Suppressor macrophage treated with lipopolysaccharide for 4 hours (primary cell): Measurements from ENCODE around the gene TSGA10IP.
A peak's percentile ranks its signal among the peaks of the same experiment; 100 is the strongest.

ENCODE experiments used
- DNase-seq: peaks from one replicate; pipeline ENCODE4 v3.0.0-alpha.2; 2020

Gene TSGA10IP

GRCh38 chr11:65918211-65919140, 26.8 kb upstream of the TSGA10IP start, which contains the start of gene C11orf68:
Gene C11orf68 (minus strand): TSS chr11:65919062. CDS start chr11:65919031, 31 bp downstream.
- no peak for DNase-seq

DNA sequence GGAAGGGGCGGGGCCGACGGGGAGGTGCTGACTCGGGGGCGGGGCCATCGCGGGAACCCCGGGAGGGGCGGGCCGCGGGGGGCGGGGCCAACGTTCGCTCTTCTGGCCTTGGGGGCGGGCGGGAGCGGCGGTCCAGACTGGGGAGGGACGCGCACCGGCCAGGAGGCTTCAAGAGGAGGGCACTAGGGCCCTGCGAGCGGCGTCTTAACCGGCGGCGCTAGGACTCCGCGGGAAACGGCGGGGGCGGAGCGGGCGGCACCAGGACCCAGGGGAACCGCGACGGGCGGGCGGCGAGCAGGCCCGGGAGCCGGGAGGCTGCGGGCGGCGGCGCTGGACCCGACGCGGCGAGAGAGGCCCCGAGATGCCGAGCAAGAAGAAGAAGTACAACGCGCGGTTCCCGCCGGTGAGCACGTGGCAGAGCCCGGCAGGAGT, 26.1 kb upstream of the TSGA10IP start, which contains the start of gene DRAP1:
DRAP1 (plus strand) TSS at position 286 of the 432 bp plus-strand sequence; CDS start at position 362, 76 bp downstream.
- peak; percentile 100 for DNase-seq

GRCh38 chr11:65919573-65920371, 25.5 kb upstream of the TSGA10IP start:
- DNase-seq = no peak

DNA sequence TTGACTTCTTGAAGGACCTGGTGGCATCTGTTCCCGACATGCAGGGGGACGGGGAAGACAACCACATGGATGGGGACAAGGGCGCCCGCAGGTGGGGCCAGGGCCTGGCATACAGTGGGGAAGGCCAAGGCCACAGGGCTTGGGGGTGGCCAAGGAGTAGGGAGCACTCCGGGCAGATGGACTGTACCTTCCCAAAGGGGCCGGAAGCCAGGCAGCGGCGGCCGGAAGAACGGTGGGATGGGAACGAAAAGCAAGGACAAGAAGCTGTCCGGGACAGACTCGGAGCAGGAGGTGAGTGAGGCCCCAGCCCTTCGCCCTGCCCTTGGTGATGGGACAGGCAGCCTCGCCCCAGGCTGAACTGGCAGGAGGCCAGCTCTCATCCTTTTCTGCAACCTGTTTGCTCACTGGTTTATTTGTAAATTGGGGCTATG, 24.9 kb upstream of the TSGA10IP start:
- DNase-seq = no peak

DNA sequence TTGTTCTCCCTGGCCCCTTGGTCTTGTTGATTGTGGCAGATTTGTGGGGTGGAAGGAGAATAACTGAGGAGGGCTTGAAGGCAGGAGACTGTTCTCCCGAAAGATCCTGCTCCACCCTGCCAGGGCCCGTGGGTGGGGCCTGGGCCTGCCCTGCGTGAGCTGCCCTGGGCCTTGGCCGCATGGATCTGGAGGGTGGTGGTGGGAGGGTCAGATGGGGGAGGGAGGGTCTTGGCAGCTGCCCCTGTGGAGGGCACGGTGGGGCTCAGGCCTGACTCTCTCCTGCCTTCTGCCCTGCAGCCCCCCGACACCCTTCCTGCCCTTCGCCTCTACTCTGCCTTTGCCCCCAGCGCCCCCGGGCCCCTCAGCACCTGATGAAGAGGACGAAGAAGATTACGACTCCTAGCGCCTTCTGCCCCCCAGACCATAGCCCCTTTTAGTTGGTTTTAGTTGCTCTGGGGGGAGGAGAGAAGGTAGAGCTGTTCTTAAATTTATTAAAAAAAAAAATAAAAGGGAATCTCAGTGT, 24.2 kb upstream of the TSGA10IP start:
- no peak for DNase-seq

- DNase-seq = no peak
Observed at GRCh38 chr11:65921876-65922275, 23.4 kb upstream of the TSGA10IP start.

DNA sequence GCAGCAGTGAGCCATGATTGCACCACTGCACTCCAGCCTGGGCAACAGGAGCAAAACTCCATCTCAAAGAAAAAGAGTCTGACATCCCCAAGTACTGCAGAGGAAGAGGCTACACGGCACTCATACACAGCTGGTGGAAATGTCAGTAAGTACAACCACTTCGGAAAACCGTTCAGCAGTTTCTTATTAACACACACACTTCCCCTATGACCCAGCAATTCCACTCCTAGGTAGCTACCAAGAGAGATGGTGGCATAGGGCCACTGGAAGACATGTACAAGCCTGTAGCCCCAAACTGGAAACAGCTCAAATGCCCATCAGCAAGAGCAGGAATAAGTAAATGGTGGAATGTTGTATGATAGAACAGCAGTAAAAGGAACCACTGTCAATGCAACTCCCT, 22.7 kb upstream of the TSGA10IP start:
- DNase-seq = no peak

GRCh38 chr11:65925397-65925796, 19.9 kb upstream of the TSGA10IP start:
- DNase-seq = no peak

DNA sequence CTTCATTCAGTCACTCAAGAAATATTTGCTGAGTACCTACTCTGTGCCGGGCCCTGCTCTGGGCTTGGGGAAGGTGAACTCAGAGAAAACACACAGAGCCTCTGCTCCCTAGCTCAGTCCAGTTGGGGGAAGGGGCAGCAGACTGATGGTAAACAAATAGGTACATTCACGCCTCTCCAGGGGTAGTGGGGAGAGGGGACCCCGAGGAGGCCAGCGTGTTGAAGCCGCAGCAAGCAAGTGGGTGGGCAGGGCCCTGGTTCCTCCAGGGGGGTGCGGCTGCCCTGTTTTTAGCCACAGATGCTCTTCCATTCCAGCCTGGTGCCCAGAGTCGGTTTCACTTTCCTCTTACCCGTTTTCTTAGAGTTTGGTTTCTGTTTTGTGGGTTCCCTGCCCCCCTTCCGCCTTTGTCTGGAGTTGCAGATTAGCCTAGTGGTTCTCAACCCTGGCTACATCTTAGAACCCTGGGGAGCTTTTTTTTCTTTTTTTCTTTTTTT, 17.3 kb upstream of the TSGA10IP start:
- DNase-seq = peak; percentile 92

DNA sequence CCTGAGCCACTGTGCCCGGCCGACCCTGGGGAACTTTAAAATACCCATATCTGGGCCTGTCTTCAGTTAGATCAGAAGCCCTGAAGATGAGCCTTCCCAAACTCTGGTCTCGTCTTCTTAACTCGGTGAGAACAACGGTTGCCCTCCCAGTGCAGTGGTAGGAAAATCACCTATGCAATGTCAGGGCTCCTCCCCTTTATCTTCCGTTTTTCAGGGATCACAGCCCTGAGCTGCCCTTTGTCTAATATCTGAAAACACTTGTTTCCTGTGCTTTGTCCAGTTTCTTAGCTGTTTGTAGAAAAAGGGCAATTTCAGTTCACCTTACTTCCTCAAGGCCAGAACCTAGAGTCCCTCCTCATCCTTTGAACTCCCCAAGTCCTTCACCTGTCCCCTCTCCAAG, 16.6 kb upstream of the TSGA10IP start:
- no peak for DNase-seq

DNA sequence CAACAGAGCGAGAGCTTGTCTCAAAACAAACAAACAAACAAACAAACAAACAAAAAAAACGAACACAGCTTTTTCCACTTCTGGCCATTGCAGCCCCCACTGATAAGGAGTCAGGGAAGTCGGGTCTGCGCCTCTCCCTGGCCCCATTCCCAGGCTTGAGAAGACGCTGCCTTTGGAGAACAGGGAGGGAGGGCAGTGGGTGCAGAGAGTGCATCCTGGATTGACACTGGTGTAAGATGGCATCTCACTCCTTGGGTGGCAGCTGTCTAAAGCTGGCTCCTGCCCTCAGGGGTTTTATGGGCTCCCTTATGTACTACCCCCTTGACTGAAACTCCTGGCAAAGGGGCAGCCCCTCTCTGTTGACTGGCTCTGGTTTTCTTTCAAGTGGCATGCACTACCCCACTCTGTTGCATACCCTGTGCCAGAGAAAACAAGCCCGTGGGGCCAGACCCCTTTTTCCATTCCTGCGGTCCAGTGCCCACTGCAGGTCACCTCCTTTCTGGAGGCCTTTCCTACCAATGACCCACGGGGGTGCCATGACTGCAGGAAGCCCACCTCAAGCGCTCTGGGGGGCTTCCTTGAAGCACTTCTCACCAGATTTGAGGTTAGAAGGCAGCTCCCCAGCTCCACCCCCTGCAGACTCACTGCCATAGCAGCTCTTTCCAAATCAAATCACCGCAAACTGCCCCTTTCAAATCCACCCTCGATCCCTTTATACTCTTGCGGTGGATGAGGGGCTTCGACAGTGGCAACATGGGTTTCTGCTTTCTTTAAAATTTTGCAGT, 13.3 kb upstream of the TSGA10IP start:
- DNase-seq = no peak

DNA sequence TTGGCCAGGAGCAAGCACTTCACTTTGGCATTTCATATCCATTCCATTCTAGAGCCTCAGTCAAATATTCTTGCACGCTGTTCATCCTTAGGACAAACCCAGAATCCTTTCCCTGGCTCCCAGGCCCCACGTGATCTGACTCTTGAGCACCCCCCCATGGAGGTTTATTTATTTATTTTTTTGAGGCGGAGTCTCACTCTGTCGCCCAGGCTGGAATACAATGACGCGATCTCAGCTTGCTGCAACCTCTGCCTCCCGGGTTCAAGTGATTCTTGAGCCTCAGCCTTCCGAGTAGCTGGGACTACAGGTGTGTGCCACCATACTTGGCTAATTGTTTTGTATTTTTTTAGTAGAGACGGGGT, 12.7 kb upstream of the TSGA10IP start:
- peak; percentile 16 for DNase-seq

DNA sequence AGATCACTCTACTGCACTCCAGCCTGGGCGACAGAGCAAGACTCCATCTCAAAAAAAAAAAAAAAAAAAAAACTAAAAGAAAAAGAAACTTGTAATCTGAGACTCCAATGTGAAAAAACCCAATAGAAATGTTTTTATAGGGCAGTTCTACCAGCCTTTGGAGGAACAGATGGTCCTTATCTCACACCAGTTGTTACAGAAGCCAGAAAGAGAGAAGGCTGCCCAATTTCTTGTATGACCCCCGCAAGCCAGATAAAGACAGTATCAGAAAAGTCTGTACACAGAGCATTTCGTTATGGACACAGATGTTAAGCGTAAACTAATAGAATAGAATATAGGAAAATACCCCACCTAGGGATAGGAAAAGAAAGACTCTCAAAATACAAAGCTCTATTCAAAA, 11.3 kb upstream of the TSGA10IP start:
- DNase-seq = no peak

- DNase-seq = no peak
Observed at GRCh38 chr11:65937766-65938165, 7.5 kb upstream of the TSGA10IP start.

GRCh38 chr11:65941720-65942310, 3.5 kb upstream of the TSGA10IP start:
- no peak for DNase-seq

- DNase-seq = no peak
Observed at GRCh38 chr11:65942531-65942930, 2.7 kb upstream of the TSGA10IP start.

- no peak for DNase-seq
Observed at GRCh38 chr11:65944191-65944590, 1.1 kb upstream of the TSGA10IP start.

- no peak for DNase-seq
Observed at GRCh38 chr11:65944767-65945166, 513 bp upstream of the TSGA10IP start.

DNA sequence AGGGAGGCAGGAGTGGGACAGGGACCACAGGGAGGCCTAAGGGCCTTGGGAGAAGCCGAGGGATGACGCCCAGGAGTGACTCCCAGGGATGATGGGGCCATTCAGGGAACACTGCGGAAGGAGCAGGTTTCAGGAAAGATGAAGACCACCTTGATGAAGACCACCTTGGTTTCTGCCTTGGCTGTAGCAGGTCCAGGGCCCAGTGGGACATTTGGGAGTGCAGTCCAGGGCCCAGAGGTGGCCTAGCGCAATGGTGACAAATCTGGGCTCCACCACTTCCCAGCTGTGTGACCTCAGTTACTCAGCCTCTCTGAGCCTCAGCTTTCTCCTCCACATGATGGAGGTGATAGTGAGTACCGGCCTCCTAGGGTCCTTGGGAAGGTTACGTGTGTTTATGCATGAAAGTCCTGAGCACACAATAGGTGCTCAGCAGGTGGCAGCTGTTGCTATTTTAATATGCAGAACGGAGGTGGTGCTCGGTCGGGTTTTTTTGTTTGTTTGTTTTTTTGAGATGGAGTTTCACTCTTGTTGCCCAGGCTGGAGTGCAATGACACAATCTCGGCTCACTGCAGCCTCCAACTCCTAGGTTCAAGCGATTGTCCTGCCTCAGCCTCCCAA, 770 bp downstream of the TSGA10IP start:
- DNase-seq = no peak

DNA sequence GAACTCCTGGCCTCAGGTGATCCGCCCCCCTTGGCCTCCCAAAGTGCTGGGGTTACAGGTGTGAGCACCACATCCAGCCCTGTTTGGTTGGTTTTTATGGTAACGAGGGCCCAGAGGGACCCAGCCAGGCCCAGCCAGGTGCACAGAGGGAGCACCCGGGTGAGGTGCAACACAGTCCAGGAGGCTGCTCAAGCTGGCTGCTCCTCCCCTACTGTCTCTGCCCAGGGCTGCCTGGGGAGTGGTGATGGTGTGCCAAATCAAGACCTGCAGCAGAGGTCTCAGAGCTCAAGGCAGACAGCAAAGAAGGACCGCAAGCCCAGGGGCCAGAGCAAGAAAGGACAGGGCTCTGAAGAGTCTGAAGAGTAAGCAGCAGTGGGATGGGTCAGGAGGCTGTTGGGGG, 1.4 kb downstream of the TSGA10IP start:
- DNase-seq = no peak

- DNase-seq = no peak
Observed at GRCh38 chr11:65947133-65947532, 1.9 kb downstream of the TSGA10IP start.
